Measurements from ENCODE around the gene SYNPO2L.

DNA sequence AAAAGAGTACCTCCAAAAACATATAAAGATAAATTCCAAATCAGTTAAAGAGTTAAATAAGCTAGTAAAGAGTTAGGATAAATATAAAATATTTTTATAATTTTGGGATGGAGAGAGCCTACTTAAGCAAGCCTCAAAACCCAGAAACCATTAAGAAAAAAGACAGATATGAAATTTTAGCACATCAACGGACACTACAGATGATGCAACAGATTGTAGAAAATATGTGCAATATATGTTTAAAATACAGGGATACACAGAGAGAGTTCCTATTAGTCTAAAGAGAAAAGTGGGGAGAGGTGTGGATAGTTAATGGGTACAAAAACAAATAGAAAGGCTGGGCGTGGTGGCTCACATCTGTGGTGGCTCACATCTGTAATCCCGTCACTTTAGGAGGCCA, 41.1 kb downstream of the SYNPO2L start:
- TF ChIP-seq ZFP3 (CRISPR knock-in tag; IDR thresholded peaks at IDR 0.05): no peak
- no peak for TF ChIP-seq PATZ1 (CRISPR knock-in tag; IDR thresholded peaks at IDR 0.05; ENCODE audit: borderline replicate concordance)
- TF ChIP-seq PPARA (CRISPR knock-in tag; IDR thresholded peaks at IDR 0.05; ENCODE audit: borderline replicate concordance): no peak
- no peak for TF ChIP-seq RARB (CRISPR knock-in tag; IDR thresholded peaks at IDR 0.05)
- TF ChIP-seq POU6F1 (CRISPR knock-in tag; IDR thresholded peaks at IDR 0.05; ENCODE audit: borderline replicate concordance, low read depth): no peak
- TF ChIP-seq SNAI2 (CRISPR knock-in tag; IDR thresholded peaks at IDR 0.05): no peak
- TF ChIP-seq ESRRG (CRISPR knock-in tag; IDR thresholded peaks at IDR 0.05): no peak
- no peak for TF ChIP-seq ZFP30 (CRISPR knock-in tag; IDR thresholded peaks at IDR 0.05)
- TF ChIP-seq TOX (CRISPR knock-in tag; IDR thresholded peaks at IDR 0.05; ENCODE audit: borderline replicate concordance): no peak
- TF ChIP-seq ZNF565 (CRISPR knock-in tag; conservative IDR thresholded peaks at IDR 0.05; ENCODE audit: low read depth): no peak
- no peak for TF ChIP-seq BACH2 (CRISPR knock-in tag; IDR thresholded peaks at IDR 0.05; ENCODE audit: borderline replicate concordance)
- no peak for TF ChIP-seq OSR1 (CRISPR knock-in tag; IDR thresholded peaks at IDR 0.05)

Measured in SK-N-SH treated with all-trans-retinoic acid at 6 μM for 48 hours (cell line).